ENCODE measurements around the gene GPS2. TPM values are rescaled to one million over a fixed set of nuclear protein-coding genes. Genes with fewer than 3 reads are reported as not detected.

Gene GPS2
- total RNA-seq, 2 donors from 2014 or later, result 36.3 to 48.6 TPM

Other genes with a start within 250 kb of the GPS2 start
- gene CLEC10A, start 235.1 kb downstream of the GPS2 start, total RNA-seq, result not detected
- not detected for gene ASGR2, start 200.5 kb downstream of the GPS2 start, total RNA-seq
- gene ASGR1, start 136.0 kb downstream of the GPS2 start, total RNA-seq, result 1 to 10 TPM; 2.0 to 3.9 TPM
- 10 to 100 TPM; 20.1 to 27.1 TPM for gene DLG4, start 95.5 kb downstream of the GPS2 start, total RNA-seq
- 100 to 1,000 TPM; 360 to 445 TPM for gene ACADVL, start 95.4 kb downstream of the GPS2 start, total RNA-seq
- 10 to 100 TPM; 56.2 to 73.4 TPM for gene DVL2, start 80.8 kb downstream of the GPS2 start, total RNA-seq
- gene PHF23, start 75.9 kb downstream of the GPS2 start, total RNA-seq, result 10 to 100 TPM; 25.9 to 52.4 TPM
- 100 to 1,000 TPM; 167 to 298 TPM for gene GABARAP, start 72.9 kb downstream of the GPS2 start, total RNA-seq
- gene CTDNEP1, start 63.6 kb downstream of the GPS2 start, total RNA-seq, result 100 to 1,000 TPM; 171 to 179 TPM
- gene ELP5, start 63.1 kb downstream of the GPS2 start, total RNA-seq, result 10 to 100 TPM; 45.6 to 62.3 TPM
- 1 to 10 TPM in 1 of 2 donors, under 1 TPM in 1; 0.55 to 1.5 TPM for gene CLDN7, start 52.9 kb downstream of the GPS2 start, total RNA-seq
- gene SLC2A4, start 33.6 kb downstream of the GPS2 start, total RNA-seq, result under 1 TPM in 1 of 2 donors, not detected in 1; 0.51 TPM
- gene YBX2, start 20.7 kb downstream of the GPS2 start, total RNA-seq, result 1 to 10 TPM in 1 of 2 donors, under 1 TPM in 1; 0.18 to 1.7 TPM
- gene EIF5A, start 7.7 kb downstream of the GPS2 start, total RNA-seq, result 100 to 1,000 TPM; 493 to 836 TPM
- 10 to 100 TPM; 24.8 to 32.7 TPM for gene NEURL4, start 14.0 kb upstream of the GPS2 start, total RNA-seq
- gene ACAP1, start 21.2 kb upstream of the GPS2 start, total RNA-seq, result 100 to 1,000 TPM; 400 to 610 TPM
- gene KCTD11, start 36.8 kb upstream of the GPS2 start, total RNA-seq, result 10 to 100 TPM in 1 of 2 donors, 1 to 10 TPM in 1; 3.6 to 10.1 TPM
- under 1 TPM in 1 of 2 donors, not detected in 1; 0.21 TPM for gene TMEM95, start 39.8 kb upstream of the GPS2 start, total RNA-seq
- gene TNK1, start 65.7 kb upstream of the GPS2 start, total RNA-seq, result 1 to 10 TPM; 2.7 to 5.3 TPM
- gene PLSCR3, start 79.2 kb upstream of the GPS2 start, total RNA-seq, result 10 to 100 TPM; 58.2 to 77.5 TPM
- gene TMEM256, start 88.7 kb upstream of the GPS2 start, total RNA-seq, result 100 to 1,000 TPM in 1 of 2 donors, 10 to 100 TPM in 1; 78.9 to 114 TPM
- 10 to 100 TPM; 14.5 to 15.8 TPM for gene NLGN2, start 92.5 kb upstream of the GPS2 start, total RNA-seq
- gene SPEM1, start 105.0 kb upstream of the GPS2 start, total RNA-seq, result not detected
- gene SPEM2, start 110.3 kb upstream of the GPS2 start, total RNA-seq, result under 1 TPM in 1 of 2 donors, not detected in 1; 0.14 TPM
- not detected for gene SPEM3, start 113.5 kb upstream of the GPS2 start, total RNA-seq
- 10 to 100 TPM in 1 of 2 donors, 1 to 10 TPM in 1; 9.2 to 13.2 TPM for gene TMEM102, start 120.1 kb upstream of the GPS2 start, total RNA-seq
- gene FGF11, start 124.2 kb upstream of the GPS2 start, total RNA-seq, result 10 to 100 TPM in 1 of 2 donors, 1 to 10 TPM in 1; 2.6 to 35.5 TPM
- 10 to 100 TPM; 12.1 to 17.6 TPM for gene CHRNB1, start 129.7 kb upstream of the GPS2 start, total RNA-seq
- gene ZBTB4, start 164.3 kb upstream of the GPS2 start, total RNA-seq, result 10 to 100 TPM; 21.8 to 26.5 TPM
- not detected for gene SLC35G6, start 166.1 kb upstream of the GPS2 start, total RNA-seq
- 100 to 1,000 TPM; 280 to 333 TPM for gene POLR2A, start 169.0 kb upstream of the GPS2 start, total RNA-seq
- 10 to 100 TPM; 16.4 to 18.9 TPM for gene TNFSF12, start 233.7 kb upstream of the GPS2 start, total RNA-seq
- 1 to 10 TPM; 4.6 to 6.0 TPM for gene TNFSF13, start 243.4 kb upstream of the GPS2 start, total RNA-seq
- 10 to 100 TPM; 42.9 to 46.3 TPM for gene SENP3, start 246.6 kb upstream of the GPS2 start, total RNA-seq